Progenitor cell of endocrine pancreas (in vitro differentiated cells): ENCODE measurements around the gene MTMR3. TPM values are rescaled to one million over a fixed set of nuclear protein-coding genes. Genes with fewer than 3 reads are reported as not detected.
A peak's percentile ranks its signal among the peaks of the same experiment; 100 is the strongest.

Source experiments
- DNase-seq: peaks from one replicate; pipeline ENCODE4 v3.0.0; 2021; ENCODE audit warnings: low spot score; ENCODE audit not compliant: unreplicated experiment
- H3K27ac Mint-ChIP-seq: 2 replicates; pipeline ENCODE4 v1.8.0; 2021; ENCODE audit warnings: mild to moderate bottlenecking, moderate library complexity, mixed read lengths
- H3K27me3 Mint-ChIP-seq: 2 replicates; pipeline ENCODE4 v1.8.0; 2021; ENCODE audit warnings: mixed read lengths
- H3K36me3 Mint-ChIP-seq: 2 replicates; pipeline ENCODE4 v1.8.0; 2022; ENCODE audit warnings: mixed read lengths; ENCODE audit not compliant: insufficient read depth
- H3K4me1 Mint-ChIP-seq: 2 replicates; pipeline ENCODE4 v1.8.0; 2021; ENCODE audit warnings: low read depth, mixed read lengths
- H3K4me3 Mint-ChIP-seq: 2 replicates; pipeline ENCODE4 v1.8.0; 2021; ENCODE audit warnings: low read depth, mild to moderate bottlenecking, moderate library complexity, mixed read lengths
- H3K9me3 Mint-ChIP-seq: 2 replicates; pipeline ENCODE4 v1.8.0; 2021; ENCODE audit warnings: low read depth, mixed read lengths
- CTCF ChIP-seq: fragments of 200-600 bp; sonication (generic); IDR thresholded peaks from one replicate; pipeline ENCODE4 v1.5.0; 2021; ENCODE audit warnings: antibody characterized with exemption, mild to moderate bottlenecking; ENCODE audit not compliant: unreplicated experiment
- total RNA-seq: library from RNA; stranded (reverse); gene quantifications from 2 replicates; pipeline ENCODE4 v1.2.1, GENCODE V29; 2021

MTMR3 gene
- total RNA-seq, 1 donor from 2014 or later, result 51.0 TPM

GRCh38 chr22:29948385-29948769 is 65.4 kb downstream of the MTMR3 start:
- TF ChIP-seq CTCF, result no peak
- H3K36me3 Mint-ChIP-seq, result peaks cover 1% of the 10 kb centered on the region
- no peak overlapping the region for H3K27ac Mint-ChIP-seq
- H3K4me3 Mint-ChIP-seq, result no peak overlapping the region
- H3K9me3 Mint-ChIP-seq, result no peaks in the 10 kb centered on the region
- H3K27me3 Mint-ChIP-seq, result no peaks in the 10 kb centered on the region
- DNase-seq, result no peak
- peaks cover 20% of the 10 kb centered on the region for H3K4me1 Mint-ChIP-seq

- TF ChIP-seq CTCF, result no peak
- no peaks in the 10 kb centered on the region for H3K9me3 Mint-ChIP-seq
- H3K36me3 Mint-ChIP-seq, result no peaks in the 10 kb centered on the region
- H3K4me3 Mint-ChIP-seq, result no peak overlapping the region
- peaks cover 19% of the 10 kb centered on the region for H3K4me1 Mint-ChIP-seq
- no peak for DNase-seq
- peak overlapping the region; percentile 64 for H3K27ac Mint-ChIP-seq
- no peaks in the 10 kb centered on the region for H3K27me3 Mint-ChIP-seq
These were observed 66.9 kb downstream of the MTMR3 start for GRCh38 chr22:29949872-29950271.

GRCh38 chr22:29951791-29952413 is 68.9 kb downstream of the MTMR3 start:
- Mint-ChIP-seq H3K4me1 (peaks cover 15% of the 10 kb centered on the region), H3K27me3 (no peaks in the 10 kb centered on the region), H3K4me3 (no peak overlapping the region), H3K27ac (no peak overlapping the region), H3K36me3 (no peaks in the 10 kb centered on the region), H3K9me3 (no peaks in the 10 kb centered on the region)
- no peak for DNase-seq
- TF ChIP-seq CTCF, result no peak

GRCh38 chr22:29954203-29954855 is 71.4 kb downstream of the MTMR3 start:
- Mint-ChIP-seq H3K9me3 (no peaks in the 10 kb centered on the region), H3K4me1 (peaks cover 15% of the 10 kb centered on the region), H3K27ac (no peak overlapping the region), H3K4me3 (no peak overlapping the region), H3K36me3 (no peaks in the 10 kb centered on the region), H3K27me3 (no peaks in the 10 kb centered on the region)
- no peak for TF ChIP-seq CTCF
- no peak for DNase-seq

- H3K36me3 Mint-ChIP-seq, result no peaks in the 10 kb centered on the region
- H3K4me3 Mint-ChIP-seq, result no peak overlapping the region
- H3K27ac Mint-ChIP-seq, result no peak overlapping the region
- no peak for TF ChIP-seq CTCF
- no peak for DNase-seq
- H3K27me3 Mint-ChIP-seq, result no peaks in the 10 kb centered on the region
- H3K9me3 Mint-ChIP-seq, result no peaks in the 10 kb centered on the region
- H3K4me1 Mint-ChIP-seq, result peaks cover 5% of the 10 kb centered on the region
These were observed 73.7 kb downstream of the MTMR3 start for GRCh38 chr22:29956680-29957079.
